SK-N-SH (cell line): ENCODE measurements around the gene TPRG1L. TPM values are rescaled to one million over a fixed set of nuclear protein-coding genes. Genes with fewer than 3 reads are reported as not detected.

Experiments
- CTCF ChIA-PET: fragments of 300-600, 350-600 bp; formaldehyde crosslinking; extraction: SDS; loops from one replicate; lab custom pipeline; 2021; lab: Yijun Ruan, JAX
- POLR2A ChIA-PET: fragments of 350-600 bp; sonication (Branson Sonifier 250); formaldehyde crosslinking; extraction: SDS; loops from one replicate; lab custom pipeline; 2020; ENCODE audit warnings: antibody characterized with exemption, inconsistent platforms; lab: Yijun Ruan, JAX
- DNase-seq: peaks from one replicate; pipeline ENCODE4 v3.0.0; 2012
- H2AFZ ChIP-seq: fragments of 200-600 bp; sonication (generic); 2 replicates; pipeline ENCODE4 v1.8.1; 2016; ENCODE audit warnings: antibody characterized with exemption, mild to moderate bottlenecking, low read depth
- H3F3A ChIP-seq: fragments of 200-600 bp; sonication (generic); replicated peaks from 2 replicates; pipeline ENCODE3; 2016; ENCODE audit warnings: antibody characterized with exemption, mild to moderate bottlenecking; ENCODE audit not compliant: insufficient read depth
- H3K27ac ChIP-seq, 2 experiments: fragments of 200-500 bp in 1 of 2; fragments of 200-600 bp in 1 of 2; sonication (Bioruptor generic) in 1 of 2; sonication (generic), shearing (Covaris generic) in 1 of 2; 2 replicates each; pipeline versions ENCODE4 v1.5.1 to v1.6.1; 2014 to 2016; ENCODE audit warnings: low read depth in 2 of 2, inconsistent platforms in 1 of 2, low read length in 1 of 2, mild to moderate bottlenecking in 1 of 2, mixed read lengths in 1 of 2
- H3K27me3 ChIP-seq: fragments of 200-600 bp; sonication (generic), shearing (Covaris generic); 2 replicates; pipeline ENCODE4 v1.6.1; 2016; ENCODE audit warnings: mixed run types; ENCODE audit not compliant: insufficient read depth
- H3K36me3 ChIP-seq, 2 experiments: fragments of 200-500 bp in 1 of 2; fragments of 200-600 bp in 1 of 2; sonication (Bioruptor generic) in 1 of 2; sonication (generic) in 1 of 2; replicated peaks in 1 of 2; 2 replicates each; pipeline versions ENCODE3 to v1.5.1; 2014 to 2016; ENCODE audit warnings: low read length in 1 of 2, mild to moderate bottlenecking in 1 of 2; ENCODE audit not compliant: insufficient read depth in 2 of 2, control insufficient read depth in 1 of 2
- H3K4me1 ChIP-seq, 2 experiments: fragments of 200-500 bp in 1 of 2; fragments of 200-600 bp in 1 of 2; sonication (Bioruptor generic) in 1 of 2; sonication (generic), shearing (Covaris generic) in 1 of 2; 2 replicates each; pipeline versions ENCODE4 v1.5.1 to v1.6.1; 2014 to 2016; ENCODE audit warnings: low read depth in 1 of 2, low read length in 1 of 2, mixed run types in 1 of 2; ENCODE audit not compliant: insufficient read depth in 2 of 2, control insufficient read depth in 1 of 2
- H3K4me2 ChIP-seq: fragments of 200-600 bp; sonication (generic), shearing (Covaris generic); 2 replicates; pipeline ENCODE4 v1.6.1; 2017; ENCODE audit warnings: mixed run types
- H3K4me3 ChIP-seq, 2 experiments: fragments of 200-500 bp in 1 of 2; fragments of 200-600 bp in 1 of 2; sonication (Bioruptor generic) in 1 of 2; sonication (generic), shearing (Covaris generic) in 1 of 2; 2 replicates each; pipeline versions ENCODE4 v1.5.1 to v1.8.1; 2014 to 2016; ENCODE audit warnings: low read depth in 2 of 2, inconsistent platforms in 1 of 2, low read length in 1 of 2, mild to moderate bottlenecking in 1 of 2, mixed read lengths in 1 of 2, moderate library complexity in 1 of 2
- H3K79me2 ChIP-seq: fragments of 200-600 bp; sonication (generic); 2 replicates; pipeline ENCODE4 v1.8.1; 2017; ENCODE audit warnings: mild to moderate bottlenecking; ENCODE audit not compliant: insufficient read depth
- H3K9ac ChIP-seq: fragments of 200-600 bp; sonication (generic); 2 replicates; pipeline ENCODE4 v1.6.1; 2017; ENCODE audit warnings: mixed run types
- H3K9me2 ChIP-seq: fragments of 200-600 bp; sonication (generic); 2 replicates; pipeline ENCODE4 v1.6.1; 2017; ENCODE audit warnings: mixed run types
- H3K9me3 ChIP-seq: fragments of 200-600 bp; sonication (generic); 2 replicates; pipeline ENCODE4 v1.6.1; 2017; ENCODE audit warnings: mixed run types, mild to moderate bottlenecking, moderate library complexity
- H4K20me1 ChIP-seq: fragments of 200-600 bp; sonication (generic); 2 replicates; pipeline ENCODE4 v1.6.1; 2017; ENCODE audit warnings: mild to moderate bottlenecking, mixed run types; ENCODE audit not compliant: insufficient read depth
- CHD2 ChIP-seq: fragments of 150-350 bp; IDR thresholded peaks from 2 replicates; pipeline ENCODE4 v1.6.1; 2018; ENCODE audit warnings: low read length; ENCODE audit not compliant: partially characterized antibody
- ELF1 ChIP-seq: IDR thresholded peaks from 2 replicates; pipeline ENCODE4 v1.4.0; 2012
- EP300 ChIP-seq, 2 experiments: IDR thresholded peaks; 2 replicates each; pipeline versions ENCODE4 v1.4.0 to v1.6.1; 2012; ENCODE audit warnings: borderline replicate concordance in 1 of 2, low read depth in 1 of 2, low read length in 1 of 2
- FOSL2 ChIP-seq: IDR thresholded peaks from 2 replicates; pipeline ENCODE4 v1.4.0; 2012; ENCODE audit warnings: low read depth, mild to moderate bottlenecking, moderate library complexity, borderline replicate concordance
- FOXJ3 ChIP-seq: sonication (generic); formaldehyde crosslinking; IDR thresholded peaks from 2 replicates; pipeline ENCODE4 v1.5.1; 2020; ENCODE audit warnings: mild to moderate bottlenecking, missing genetic modification reagents
- JUND ChIP-seq: IDR thresholded peaks from 2 replicates; pipeline ENCODE4 v1.4.0; 2012
- RAD21 ChIP-seq: IDR thresholded peaks from 2 replicates; pipeline ENCODE4 v1.6.1; 2012; ENCODE audit warnings: mild to moderate bottlenecking, low read length
- RCOR1 ChIP-seq: fragments of 150-350 bp; IDR thresholded peaks from 2 replicates; pipeline ENCODE4 v1.6.1; 2017; ENCODE audit warnings: antibody characterized with exemption, low read length
- SIN3A ChIP-seq: IDR thresholded peaks from 2 replicates; pipeline ENCODE4 v1.6.1; 2012; ENCODE audit warnings: low read depth, mild to moderate bottlenecking, low read length, moderate library complexity, borderline replicate concordance
- TAF1 ChIP-seq: IDR thresholded peaks from 2 replicates; pipeline ENCODE4 v1.6.1; 2012; ENCODE audit warnings: low read depth, mild to moderate bottlenecking, low read length, moderate library complexity, borderline replicate concordance
- TEAD4 ChIP-seq: IDR thresholded peaks from 2 replicates; pipeline ENCODE4 v1.4.0; 2012; ENCODE audit warnings: mild to moderate bottlenecking, borderline replicate concordance; ENCODE audit not compliant: insufficient read depth
- WGBS: methylation state at CpG from one replicate; pipeline ENCODE4 v1.1.6; 2017; ENCODE audit warnings: low lambda C conversion rate; 5-methylcytosine and 5-hydroxymethylcytosine counted together
- polyA plus RNA-seq, 3 experiments: library from polyadenylated mRNA; depleted of rRNA; stranded (reverse); fragments of >200 nt; gene quantifications; 2 replicates each; pipeline ENCODE4 v1.2.3, GENCODE V29; 2012
- TF ChIP-seq, protein P1 (sequence below): IDR thresholded peaks from 2 replicates; pipeline ENCODE4 v1.4.0; 2012; ENCODE audit warnings: low read depth
- TF ChIP-seq, protein P2 (sequence below): fragments of 150-350 bp; IDR thresholded peaks from 2 replicates; pipeline ENCODE4 v1.6.1; 2016; ENCODE audit warnings: mild to moderate bottlenecking, low read depth, low read length
- TF ChIP-seq, protein P3 (sequence below): fragments of 200-600 bp; sonication (generic); IDR thresholded peaks from 2 replicates; pipeline ENCODE4 v1.6.1; 2017; ENCODE audit warnings: antibody characterized with exemption, mild to moderate bottlenecking, moderate library complexity
- TF ChIP-seq, protein P4 (sequence below): IDR thresholded peaks from 2 replicates; pipeline ENCODE4 v1.4.0; 2012; ENCODE audit warnings: low read depth, borderline replicate concordance
- TF ChIP-seq, protein P5 (sequence below): IDR thresholded peaks from 2 replicates; pipeline ENCODE4 v1.6.1; 2012; ENCODE audit warnings: mild to moderate bottlenecking, low read depth, low read length, moderate library complexity

Gene TPRG1L
- polyA plus RNA-seq, 1 of the 3 experiments (the other 2 are of a cell fraction): 25.9 TPM

DNA sequence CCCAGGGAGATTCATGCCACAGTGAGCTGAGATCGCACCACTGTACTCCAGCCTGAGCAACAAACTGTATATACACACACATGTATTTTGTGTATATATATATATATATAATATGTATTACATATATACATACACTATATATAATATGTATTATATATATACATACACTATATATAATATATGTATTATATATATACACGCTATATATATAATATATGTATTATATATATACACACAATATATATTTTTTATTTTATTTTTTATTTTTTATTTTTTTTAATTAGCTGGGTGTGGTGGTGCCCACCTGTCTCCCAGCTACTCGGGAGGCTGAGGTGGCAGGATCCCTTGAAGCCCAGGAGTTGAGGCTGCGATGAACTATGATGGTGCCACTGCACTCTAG, 36.8 kb downstream of the TPRG1L start:
- POLR2A ChIA-PET: no interaction called here
- TF ChIP-seq RAD21 (no peak), CHD2 (no peak), FOSL2 (no peak), SIN3A (no peak), RCOR1 (no peak), ELF1 (no peak)
- TF ChIP-seq, protein P1, sequence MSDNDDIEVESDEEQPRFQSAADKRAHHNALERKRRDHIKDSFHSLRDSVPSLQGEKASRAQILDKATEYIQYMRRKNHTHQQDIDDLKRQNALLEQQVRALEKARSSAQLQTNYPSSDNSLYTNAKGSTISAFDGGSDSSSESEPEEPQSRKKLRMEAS: no peak
- Histone ChIP-seq H3K36me3 (no peaks in the 10 kb centered on the region), H3K9me3 (no peaks in the 10 kb centered on the region), H3K27me3 (peaks cover 4% of the 10 kb centered on the region; the same call in 1 of the 2 replicates), H3K4me2 (no peak overlapping the region), H3K4me1 (peaks cover 0 to 3% of the 10 kb centered on the region in 2 experiments; a peak in 1 of 4 replicates), H3K79me2 (no peaks in the 10 kb centered on the region), H4K20me1 (no peaks in the 10 kb centered on the region), H2AFZ (no peak overlapping the region), H3K27ac (no peak overlapping the region), H3F3A (no peaks in the 10 kb centered on the region), H3K9me2 (no peaks in the 10 kb centered on the region), H3K9ac (no peak overlapping the region), H3K4me3 (no peak overlapping the region)
- CTCF ChIA-PET: interaction anchor here (1.4 to 1.9 kb wide), 3 partner anchors 8 to 63 kb away, joined by 3 to 8 read pairs (median 6); partner anchors contain the start of gene TP73
- no peak for DNase-seq
- 89% methylated on average over 4 of the region's 4 CpGs for WGBS

DNA sequence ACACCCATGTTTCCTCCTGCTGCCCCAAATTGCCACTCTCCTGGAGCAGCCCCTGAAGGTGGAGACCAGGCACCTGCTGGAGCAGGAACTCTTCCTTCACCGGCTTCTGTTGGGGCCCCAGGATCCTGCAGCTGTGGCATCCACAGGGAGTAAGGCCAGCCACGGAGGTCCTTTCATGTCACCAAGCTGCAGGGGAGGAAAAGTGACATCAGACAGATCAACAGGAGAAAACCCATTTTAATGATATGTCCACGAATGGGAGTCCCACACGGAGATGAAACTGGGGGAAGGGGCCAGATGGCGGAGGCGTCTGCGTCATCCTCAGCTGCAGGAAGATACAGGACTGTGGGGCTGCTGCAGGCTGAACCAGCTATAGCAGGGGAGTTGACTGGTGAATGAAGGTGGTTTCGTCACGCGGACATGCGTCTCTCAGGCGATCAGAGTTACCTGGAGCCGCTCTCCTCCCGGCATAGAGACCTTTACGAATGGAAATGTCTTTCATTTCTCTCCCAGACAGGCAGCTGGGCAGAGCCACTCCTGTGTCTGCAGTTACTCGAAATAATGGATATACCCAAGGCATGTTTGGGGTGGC, 37.4 kb downstream of the TPRG1L start:
- Histone ChIP-seq H3K27me3 (peaks cover 4% of the 10 kb centered on the region; the same call in 1 of the 2 replicates), H4K20me1 (no peaks in the 10 kb centered on the region), H3F3A (no peaks in the 10 kb centered on the region), H3K4me2 (no peak overlapping the region), H3K4me3 (no peak overlapping the region), H3K36me3 (no peaks in the 10 kb centered on the region), H3K9ac (no peak overlapping the region), H3K9me3 (no peaks in the 10 kb centered on the region), H2AFZ (no peak overlapping the region), H3K4me1 (peaks cover 0 to 3% of the 10 kb centered on the region in 2 experiments; a peak in 1 of 4 replicates), H3K27ac (no peak overlapping the region), H3K79me2 (no peaks in the 10 kb centered on the region), H3K9me2 (no peaks in the 10 kb centered on the region)
- ChIA-PET POLR2A (no interaction called here), CTCF (interaction anchor here (1.3 to 1.9 kb wide), 4 partner anchors 9 to 62 kb away, joined by 3 to 8 read pairs (median 4); partner anchors contain the start of gene TP73)
- WGBS: 72% methylated on average over 12 of the region's 16 CpGs
- no peak for DNase-seq
- no peak for TF ChIP-seq TAF1
- TF ChIP-seq, protein P2, sequence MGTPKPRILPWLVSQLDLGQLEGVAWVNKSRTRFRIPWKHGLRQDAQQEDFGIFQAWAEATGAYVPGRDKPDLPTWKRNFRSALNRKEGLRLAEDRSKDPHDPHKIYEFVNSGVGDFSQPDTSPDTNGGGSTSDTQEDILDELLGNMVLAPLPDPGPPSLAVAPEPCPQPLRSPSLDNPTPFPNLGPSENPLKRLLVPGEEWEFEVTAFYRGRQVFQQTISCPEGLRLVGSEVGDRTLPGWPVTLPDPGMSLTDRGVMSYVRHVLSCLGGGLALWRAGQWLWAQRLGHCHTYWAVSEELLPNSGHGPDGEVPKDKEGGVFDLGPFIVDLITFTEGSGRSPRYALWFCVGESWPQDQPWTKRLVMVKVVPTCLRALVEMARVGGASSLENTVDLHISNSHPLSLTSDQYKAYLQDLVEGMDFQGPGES: no peak
- no peak for TF ChIP-seq FOXJ3 (CRISPR knock-in tag)
- TF ChIP-seq JUND: no peak
- TF ChIP-seq, protein P3, sequence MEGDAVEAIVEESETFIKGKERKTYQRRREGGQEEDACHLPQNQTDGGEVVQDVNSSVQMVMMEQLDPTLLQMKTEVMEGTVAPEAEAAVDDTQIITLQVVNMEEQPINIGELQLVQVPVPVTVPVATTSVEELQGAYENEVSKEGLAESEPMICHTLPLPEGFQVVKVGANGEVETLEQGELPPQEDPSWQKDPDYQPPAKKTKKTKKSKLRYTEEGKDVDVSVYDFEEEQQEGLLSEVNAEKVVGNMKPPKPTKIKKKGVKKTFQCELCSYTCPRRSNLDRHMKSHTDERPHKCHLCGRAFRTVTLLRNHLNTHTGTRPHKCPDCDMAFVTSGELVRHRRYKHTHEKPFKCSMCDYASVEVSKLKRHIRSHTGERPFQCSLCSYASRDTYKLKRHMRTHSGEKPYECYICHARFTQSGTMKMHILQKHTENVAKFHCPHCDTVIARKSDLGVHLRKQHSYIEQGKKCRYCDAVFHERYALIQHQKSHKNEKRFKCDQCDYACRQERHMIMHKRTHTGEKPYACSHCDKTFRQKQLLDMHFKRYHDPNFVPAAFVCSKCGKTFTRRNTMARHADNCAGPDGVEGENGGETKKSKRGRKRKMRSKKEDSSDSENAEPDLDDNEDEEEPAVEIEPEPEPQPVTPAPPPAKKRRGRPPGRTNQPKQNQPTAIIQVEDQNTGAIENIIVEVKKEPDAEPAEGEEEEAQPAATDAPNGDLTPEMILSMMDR: no peak
- TF ChIP-seq, protein P4, sequence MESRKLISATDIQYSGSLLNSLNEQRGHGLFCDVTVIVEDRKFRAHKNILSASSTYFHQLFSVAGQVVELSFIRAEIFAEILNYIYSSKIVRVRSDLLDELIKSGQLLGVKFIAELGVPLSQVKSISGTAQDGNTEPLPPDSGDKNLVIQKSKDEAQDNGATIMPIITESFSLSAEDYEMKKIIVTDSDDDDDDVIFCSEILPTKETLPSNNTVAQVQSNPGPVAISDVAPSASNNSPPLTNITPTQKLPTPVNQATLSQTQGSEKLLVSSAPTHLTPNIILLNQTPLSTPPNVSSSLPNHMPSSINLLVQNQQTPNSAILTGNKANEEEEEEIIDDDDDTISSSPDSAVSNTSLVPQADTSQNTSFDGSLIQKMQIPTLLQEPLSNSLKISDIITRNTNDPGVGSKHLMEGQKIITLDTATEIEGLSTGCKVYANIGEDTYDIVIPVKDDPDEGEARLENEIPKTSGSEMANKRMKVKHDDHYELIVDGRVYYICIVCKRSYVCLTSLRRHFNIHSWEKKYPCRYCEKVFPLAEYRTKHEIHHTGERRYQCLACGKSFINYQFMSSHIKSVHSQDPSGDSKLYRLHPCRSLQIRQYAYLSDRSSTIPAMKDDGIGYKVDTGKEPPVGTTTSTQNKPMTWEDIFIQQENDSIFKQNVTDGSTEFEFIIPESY: no peak
- no peak for TF ChIP-seq SIN3A
- TF ChIP-seq, protein P5, sequence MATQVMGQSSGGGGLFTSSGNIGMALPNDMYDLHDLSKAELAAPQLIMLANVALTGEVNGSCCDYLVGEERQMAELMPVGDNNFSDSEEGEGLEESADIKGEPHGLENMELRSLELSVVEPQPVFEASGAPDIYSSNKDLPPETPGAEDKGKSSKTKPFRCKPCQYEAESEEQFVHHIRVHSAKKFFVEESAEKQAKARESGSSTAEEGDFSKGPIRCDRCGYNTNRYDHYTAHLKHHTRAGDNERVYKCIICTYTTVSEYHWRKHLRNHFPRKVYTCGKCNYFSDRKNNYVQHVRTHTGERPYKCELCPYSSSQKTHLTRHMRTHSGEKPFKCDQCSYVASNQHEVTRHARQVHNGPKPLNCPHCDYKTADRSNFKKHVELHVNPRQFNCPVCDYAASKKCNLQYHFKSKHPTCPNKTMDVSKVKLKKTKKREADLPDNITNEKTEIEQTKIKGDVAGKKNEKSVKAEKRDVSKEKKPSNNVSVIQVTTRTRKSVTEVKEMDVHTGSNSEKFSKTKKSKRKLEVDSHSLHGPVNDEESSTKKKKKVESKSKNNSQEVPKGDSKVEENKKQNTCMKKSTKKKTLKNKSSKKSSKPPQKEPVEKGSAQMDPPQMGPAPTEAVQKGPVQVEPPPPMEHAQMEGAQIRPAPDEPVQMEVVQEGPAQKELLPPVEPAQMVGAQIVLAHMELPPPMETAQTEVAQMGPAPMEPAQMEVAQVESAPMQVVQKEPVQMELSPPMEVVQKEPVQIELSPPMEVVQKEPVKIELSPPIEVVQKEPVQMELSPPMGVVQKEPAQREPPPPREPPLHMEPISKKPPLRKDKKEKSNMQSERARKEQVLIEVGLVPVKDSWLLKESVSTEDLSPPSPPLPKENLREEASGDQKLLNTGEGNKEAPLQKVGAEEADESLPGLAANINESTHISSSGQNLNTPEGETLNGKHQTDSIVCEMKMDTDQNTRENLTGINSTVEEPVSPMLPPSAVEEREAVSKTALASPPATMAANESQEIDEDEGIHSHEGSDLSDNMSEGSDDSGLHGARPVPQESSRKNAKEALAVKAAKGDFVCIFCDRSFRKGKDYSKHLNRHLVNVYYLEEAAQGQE: no peak
- no peak for TF ChIP-seq RAD21
- TF ChIP-seq TEAD4: no peak
- no peak for TF ChIP-seq EP300 (IDR thresholded peaks at IDR 0.05; ENCODE audit: borderline replicate concordance in 1 of 2, low read depth in 1 of 2, low read length in 1 of 2)
- TF ChIP-seq CHD2: no peak
